Fibroblast of peridontal ligament (primary cell): Measurements from ENCODE around the gene NOXO1.
"Not testable (repeated sequence)": the region's sequence is repeated elsewhere in the genome, so short reads cannot be mapped to it uniquely, and the experiment has no call there.

Experiments used
- DNase-seq: peaks from one replicate; pipeline ENCODE4 v3.0.0-alpha.2; 2010; ENCODE audit errors: extremely low read depth

The NOXO1 gene

GRCh38 chr16:1981398-1981836, at the start of gene NOXO1:
Gene NOXO1 (minus strand): TSS chr16:1981469. CDS start chr16:1981179, 290 bp downstream.
- DNase-seq: no peak

- no peak for DNase-seq
Observed at GRCh38 chr16:2030036-2030435, 48.8 kb upstream of the NOXO1 start.

GRCh38 chr16:2029350-2029749, 48.1 kb upstream of the NOXO1 start:
- DNase-seq: no peak

GRCh38 chr16:2028620-2029220, 47.5 kb upstream of the NOXO1 start:
- no peak for DNase-seq

GRCh38 chr16:2028146-2028545, 46.9 kb upstream of the NOXO1 start:
- DNase-seq: no peak

GRCh38 chr16:2027024-2028010, 46.0 kb upstream of the NOXO1 start:
- no peak for DNase-seq

GRCh38 chr16:2026461-2027023, 45.3 kb upstream of the NOXO1 start, which contains the start of gene NHERF2:
Gene NHERF2 (plus strand): TSS chr16:2026902. CDS start chr16:2027006, 104 bp downstream.
- DNase-seq: no peak

- no peak for DNase-seq
Observed at GRCh38 chr16:2025878-2026460, 44.7 kb upstream of the NOXO1 start.

GRCh38 chr16:2025251-2025650, 44.0 kb upstream of the NOXO1 start:
- no peak for DNase-seq

- no peak for DNase-seq
Observed at GRCh38 chr16:2024032-2024420, 42.8 kb upstream of the NOXO1 start.

- DNase-seq: peak; percentile 84
Observed at GRCh38 chr16:2023092-2024031, 42.1 kb upstream of the NOXO1 start.

GRCh38 chr16:2022723-2023091, 41.4 kb upstream of the NOXO1 start:
- DNase-seq: no peak

- no peak for DNase-seq
Observed at GRCh38 chr16:2019921-2020831, 38.9 kb upstream of the NOXO1 start.

GRCh38 chr16:2019518-2019920, 38.2 kb upstream of the NOXO1 start, which contains the start of gene NPW:
Gene NPW (plus strand): TSS chr16:2019785.
- DNase-seq: no peak

- no peak for DNase-seq
Observed at GRCh38 chr16:2016407-2016922, 35.2 kb upstream of the NOXO1 start.

GRCh38 chr16:2015947-2016208, 34.6 kb upstream of the NOXO1 start:
- no peak for DNase-seq

- peak; percentile 53 for DNase-seq
Observed at GRCh38 chr16:2015117-2015946, 34.1 kb upstream of the NOXO1 start.

GRCh38 chr16:2013527-2013926, 32.3 kb upstream of the NOXO1 start:
- no peak for DNase-seq

GRCh38 chr16:2011726-2012125, 30.5 kb upstream of the NOXO1 start:
- DNase-seq: not testable (repeated sequence)
